ENCODE data around the gene OSBPL10. TPM values are rescaled to one million over a fixed set of nuclear protein-coding genes. Genes with fewer than 3 reads are reported as not detected.

Gene OSBPL10
- polyA plus RNA-seq, 1 donor: 22.9 TPM

- DNase-seq: no peak
These were observed 20.9 kb downstream of the OSBPL10 start for GRCh38 chr3:31959951-31960792.

GRCh38 chr3:31959251-31959650, 21.8 kb downstream of the OSBPL10 start:
- no peak for DNase-seq

- no peak for DNase-seq
These were observed 22.3 kb downstream of the OSBPL10 start for GRCh38 chr3:31958701-31959152.

- no peak for DNase-seq
These were observed 24.0 kb downstream of the OSBPL10 start for GRCh38 chr3:31957106-31957505.

- DNase-seq: no peak
These were observed 25.5 kb downstream of the OSBPL10 start for GRCh38 chr3:31955581-31955980.

GRCh38 chr3:31953636-31954035, 27.4 kb downstream of the OSBPL10 start:
- DNase-seq: no peak

- DNase-seq: no peak
These were observed 28.0 kb downstream of the OSBPL10 start for GRCh38 chr3:31953091-31953490.

GRCh38 chr3:31952205-31952604, 28.9 kb downstream of the OSBPL10 start:
- DNase-seq: no peak

- no peak for DNase-seq
These were observed 32.8 kb downstream of the OSBPL10 start for GRCh38 chr3:31948280-31948679.

- no peak for DNase-seq
These were observed 33.4 kb downstream of the OSBPL10 start for GRCh38 chr3:31947671-31948091.

GRCh38 chr3:31947162-31947561, 33.9 kb downstream of the OSBPL10 start:
- DNase-seq: no peak

- no peak for DNase-seq
These were observed 34.5 kb downstream of the OSBPL10 start for GRCh38 chr3:31946484-31947081.

- DNase-seq: no peak
These were observed 35.4 kb downstream of the OSBPL10 start for GRCh38 chr3:31945738-31946052.

- no peak for DNase-seq
These were observed 38.0 kb downstream of the OSBPL10 start for GRCh38 chr3:31943041-31943440.

- no peak for DNase-seq
These were observed 38.6 kb downstream of the OSBPL10 start for GRCh38 chr3:31942446-31942845.

GRCh38 chr3:31937225-31937624, 43.8 kb downstream of the OSBPL10 start:
- DNase-seq: no peak

GRCh38 chr3:31936420-31937060, 44.5 kb downstream of the OSBPL10 start:
- no peak for DNase-seq

- DNase-seq: no peak
These were observed 46.2 kb downstream of the OSBPL10 start for GRCh38 chr3:31934866-31935265.

GRCh38 chr3:31934018-31934417, 47.0 kb downstream of the OSBPL10 start:
- DNase-seq: no peak

- DNase-seq: no peak
These were observed 48.1 kb downstream of the OSBPL10 start for GRCh38 chr3:31932990-31933389.

- DNase-seq: no peak
These were observed 51.1 kb downstream of the OSBPL10 start for GRCh38 chr3:31929826-31930502.

GRCh38 chr3:31927811-31928210, 53.3 kb downstream of the OSBPL10 start:
- no peak for DNase-seq

- no peak for DNase-seq
These were observed 54.5 kb downstream of the OSBPL10 start for GRCh38 chr3:31926543-31926942.
